NCI-H2081 treated with DMSO at 0.1 percent for 48 hours (cell line): ENCODE results near the gene CYP19A1.
"Not testable (repeated sequence)": the region's sequence is repeated elsewhere in the genome, so short reads cannot be mapped to it uniquely, and the experiment has no call there.

Experiments
- DNase-seq: peaks from one replicate; lab custom pipeline; 2025; lab: John Stamatoyannopoulos, UW

Gene CYP19A1

DNA sequence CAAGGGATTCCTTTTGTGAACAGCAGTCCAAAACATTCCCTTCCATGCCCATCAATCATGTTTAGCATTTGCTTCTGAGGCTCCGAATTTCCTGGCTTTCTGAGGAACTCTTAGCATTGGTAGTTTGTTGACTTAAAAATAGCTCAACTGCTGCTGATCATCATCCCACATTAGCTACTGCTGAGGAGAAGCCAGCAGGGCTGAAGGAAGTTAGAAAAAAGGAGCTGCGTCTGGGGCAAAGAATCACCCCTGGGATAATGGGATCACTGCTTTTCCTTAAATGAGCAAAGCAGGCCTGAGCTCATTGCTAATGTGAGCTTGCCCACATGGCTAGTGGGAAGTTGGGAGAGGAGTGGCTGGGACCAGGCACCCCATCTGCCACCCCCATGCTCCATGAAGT lies 39.8 kb downstream of the CYP19A1 start:
- DNase-seq: no peak

DNA sequence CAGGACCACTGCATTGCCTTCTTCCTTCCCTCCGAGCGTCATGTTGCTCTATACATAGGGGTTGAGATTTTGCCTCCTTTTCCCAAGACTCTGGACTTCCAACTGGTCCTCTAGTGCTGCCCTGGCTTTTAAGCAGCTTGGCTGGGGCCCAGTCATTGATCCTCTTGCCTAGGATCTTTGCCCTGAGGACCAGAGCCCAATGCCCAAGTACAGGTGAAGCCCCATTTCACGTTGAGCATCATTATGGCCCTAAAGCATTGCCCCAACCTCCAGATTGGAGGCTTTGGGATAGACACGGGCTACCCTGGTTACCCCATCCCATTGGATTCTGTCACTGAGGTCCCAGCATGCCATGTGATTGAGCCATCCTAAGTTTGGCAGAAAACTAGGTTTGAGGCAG lies 47.7 kb downstream of the CYP19A1 start:
- no peak for DNase-seq

DNA sequence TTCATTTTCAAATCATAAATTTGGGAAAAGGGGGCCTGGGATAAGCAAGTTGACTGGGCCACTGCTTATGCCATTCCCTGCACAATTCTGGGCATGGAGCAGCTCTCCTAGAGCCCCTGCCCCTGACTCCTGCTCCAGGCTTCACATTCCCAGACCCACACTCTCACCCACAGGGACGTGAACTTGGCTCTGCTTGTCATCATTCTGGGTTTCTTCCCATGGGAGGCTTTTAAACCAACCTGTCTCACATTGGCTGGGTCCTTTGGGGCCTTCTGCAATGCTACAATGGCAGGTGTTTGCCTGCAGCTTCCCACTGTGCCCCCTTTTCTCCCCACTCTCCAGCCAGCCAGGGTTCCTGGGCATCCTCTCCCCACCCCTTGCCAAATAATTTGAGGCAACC lies 49.1 kb downstream of the CYP19A1 start:
- no peak for DNase-seq

DNA sequence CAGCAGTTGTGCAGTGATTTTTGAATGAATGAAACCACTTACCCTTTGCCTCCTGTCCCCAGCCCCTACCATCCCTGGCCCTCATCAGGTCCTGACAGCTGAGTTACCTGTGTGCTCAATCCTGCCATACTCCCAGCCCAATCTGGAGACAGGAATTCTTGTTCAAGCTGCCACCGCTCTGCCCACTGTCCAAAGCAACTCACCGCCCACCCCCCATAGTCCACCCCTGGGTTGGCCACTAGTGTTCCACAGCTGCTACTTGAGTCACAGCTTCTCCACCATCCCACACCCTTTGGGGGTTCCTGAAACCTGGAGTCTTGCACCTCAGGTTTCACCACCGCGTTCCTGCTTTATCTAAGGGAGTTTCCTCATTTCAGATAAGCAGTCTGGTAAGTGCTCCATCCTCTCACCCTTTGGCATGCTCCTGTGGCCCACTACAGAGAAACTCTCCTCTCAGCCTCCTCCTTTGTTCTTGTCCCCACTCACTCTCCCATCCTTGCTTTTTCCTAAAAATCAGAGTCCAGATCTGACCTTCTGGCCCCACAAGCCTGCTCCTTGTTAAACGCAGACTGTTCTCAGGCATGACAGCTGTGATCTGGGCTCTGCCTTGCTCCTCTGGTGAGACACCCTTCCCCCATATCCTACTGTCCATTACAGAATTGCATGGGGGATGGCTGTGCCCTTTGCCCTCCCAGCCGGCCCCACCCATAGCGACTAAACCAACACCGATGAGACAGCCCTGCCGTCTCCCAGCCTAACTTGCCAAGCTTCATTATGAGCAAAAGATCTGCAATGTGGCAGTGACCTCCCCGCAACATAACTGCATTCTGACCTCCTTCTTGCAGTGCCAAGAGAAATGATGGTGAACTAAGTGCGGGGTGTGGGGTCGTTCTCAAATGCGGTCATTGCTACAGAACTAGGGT lies 50.0 kb downstream of the CYP19A1 start:
- no peak for DNase-seq

DNA sequence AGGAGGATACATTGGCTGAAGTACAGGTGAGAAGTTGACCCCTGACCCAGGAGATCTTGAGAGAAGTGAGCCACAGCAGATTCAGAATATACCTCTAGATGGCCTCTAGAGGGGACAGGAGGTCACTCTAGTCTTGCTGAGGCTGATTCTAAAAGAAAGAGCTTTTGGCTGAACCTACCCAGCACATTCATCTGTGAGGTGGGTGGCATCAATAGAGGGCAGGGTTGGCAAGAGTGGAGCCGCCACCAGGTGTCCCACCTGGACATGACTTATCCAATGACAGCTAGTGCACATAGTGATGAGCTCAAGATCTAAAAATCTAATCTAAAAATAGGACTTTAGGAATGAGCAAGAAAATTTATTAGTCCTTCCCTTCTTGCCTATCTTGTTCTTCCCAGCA lies 51.6 kb downstream of the CYP19A1 start:
- DNase-seq: no peak

DNA sequence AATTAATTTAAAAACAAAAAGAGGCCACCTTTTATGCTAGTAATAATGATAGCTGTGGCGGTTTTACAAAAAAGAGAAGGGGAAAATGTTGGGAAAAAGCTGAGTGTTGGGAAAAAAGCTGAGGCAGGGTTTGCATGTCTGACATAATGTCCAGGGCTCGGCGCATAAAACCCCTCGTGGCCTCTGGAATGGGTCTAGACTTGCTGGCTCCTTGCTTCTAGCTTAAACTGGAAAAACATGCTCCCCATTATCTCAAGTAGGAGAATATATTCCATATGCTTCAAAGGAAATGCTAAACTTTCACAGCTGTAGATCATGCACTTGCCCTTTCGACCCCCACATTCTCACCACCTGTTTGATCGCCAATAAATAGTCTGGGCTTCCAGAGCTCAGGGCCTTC lies 53.0 kb downstream of the CYP19A1 start:
- no peak for DNase-seq

DNA sequence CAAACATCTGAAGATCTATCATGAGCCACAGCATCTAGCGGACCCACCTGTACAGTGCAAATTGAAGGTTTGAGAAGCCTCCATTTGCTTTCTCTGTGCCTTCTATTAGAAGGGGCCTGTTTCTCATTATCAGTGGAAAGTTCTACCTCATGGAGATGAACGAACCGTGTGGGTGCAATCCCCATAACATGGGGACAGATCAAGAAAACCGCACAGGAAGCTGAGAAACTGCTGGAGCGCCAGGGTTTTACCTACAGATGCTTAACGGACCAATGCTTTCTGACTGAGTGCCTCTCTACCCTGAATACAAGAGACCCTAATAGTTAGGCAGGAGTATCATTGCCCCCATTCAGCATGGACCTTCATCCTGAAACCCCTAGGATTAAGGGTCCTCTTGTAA lies 53.5 kb downstream of the CYP19A1 start:
- DNase-seq: no peak

DNA sequence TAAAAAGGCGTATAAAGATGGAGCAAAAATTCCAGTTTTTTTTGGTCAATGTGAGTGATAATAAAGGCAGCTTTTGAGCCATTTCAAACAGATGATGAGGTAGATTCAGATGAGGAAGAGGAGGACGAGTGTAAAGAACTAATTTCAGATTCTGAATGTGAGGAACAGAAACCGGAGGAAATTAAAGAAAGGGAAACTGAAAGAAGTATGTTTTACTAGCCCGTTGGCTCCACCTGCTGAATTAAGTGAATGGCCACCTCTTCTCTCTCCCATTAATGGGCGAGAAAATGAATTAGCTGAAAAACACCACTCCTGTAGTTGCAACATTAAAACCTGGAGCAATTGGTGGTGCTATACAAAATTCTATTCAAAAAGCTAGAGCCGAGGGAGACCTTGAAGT lies 55.4 kb downstream of the CYP19A1 start:
- no peak for DNase-seq

DNA sequence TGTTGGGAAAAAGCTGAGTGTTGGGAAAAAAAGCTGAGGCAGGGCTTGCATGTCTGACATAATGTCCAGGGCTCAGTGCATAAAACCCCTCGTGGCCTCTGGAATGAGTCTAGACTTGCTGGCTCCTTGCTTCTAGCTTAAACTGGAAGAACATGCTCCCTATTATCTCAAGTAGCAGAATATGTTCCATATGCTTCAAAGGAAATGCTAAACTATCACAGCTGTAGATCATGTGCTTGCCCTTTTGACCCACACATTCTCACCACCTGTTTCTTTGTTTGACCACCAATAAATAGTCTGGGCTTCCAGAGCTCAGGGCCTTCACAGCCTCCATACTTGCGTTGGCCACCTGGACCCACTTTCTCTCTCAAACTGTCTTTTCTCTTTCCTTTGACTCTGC lies 56.2 kb downstream of the CYP19A1 start:
- DNase-seq: not testable (repeated sequence)

DNA sequence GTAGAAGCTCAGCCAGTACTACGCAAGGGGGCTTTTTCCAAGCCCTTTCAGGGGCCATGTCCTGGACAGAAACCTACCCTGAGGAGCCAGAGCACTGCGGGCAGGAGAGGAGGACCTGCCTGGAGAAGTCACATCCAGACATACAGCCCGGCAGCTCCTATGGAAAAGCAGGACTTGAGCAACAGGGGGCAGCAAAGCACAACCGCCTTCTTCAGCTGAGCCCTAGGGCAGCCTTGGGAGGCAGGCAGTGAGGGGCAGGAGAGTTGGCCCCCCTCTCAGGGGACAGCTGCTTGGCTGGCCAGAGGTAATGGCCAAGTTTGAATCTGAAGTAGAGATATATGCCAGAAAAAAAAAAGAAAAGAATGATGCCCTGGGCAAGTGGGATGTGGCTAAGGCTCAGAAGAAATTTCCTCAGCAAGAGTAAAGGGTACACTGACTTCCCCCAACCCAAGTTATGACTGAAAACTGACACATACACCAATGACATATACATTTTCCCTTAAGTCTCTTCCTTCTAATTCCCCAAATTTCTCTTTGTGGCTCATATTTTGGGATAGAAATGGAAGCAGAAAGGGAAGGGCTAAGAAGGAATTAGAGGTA lies 56.9 kb downstream of the CYP19A1 start:
- no peak for DNase-seq

DNA sequence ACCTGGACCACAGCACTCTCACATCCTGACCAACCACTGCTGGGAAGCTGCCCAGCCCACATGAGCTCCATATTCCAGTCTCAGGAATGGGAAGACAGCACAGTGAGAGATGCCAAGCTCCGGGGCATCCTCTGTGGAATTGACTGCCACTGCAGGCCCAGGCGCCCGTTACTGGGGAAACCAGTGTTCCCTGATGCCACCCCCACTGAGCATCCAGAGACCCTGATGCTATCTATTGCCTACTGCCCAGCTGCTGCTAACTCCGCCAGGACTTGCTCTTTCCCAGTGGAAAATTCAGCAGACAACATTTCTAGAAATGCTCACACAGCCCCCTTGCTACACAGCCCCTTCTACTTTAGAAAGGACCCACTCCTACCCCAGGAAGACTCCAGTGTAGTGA lies 57.6 kb downstream of the CYP19A1 start:
- DNase-seq: no peak

DNA sequence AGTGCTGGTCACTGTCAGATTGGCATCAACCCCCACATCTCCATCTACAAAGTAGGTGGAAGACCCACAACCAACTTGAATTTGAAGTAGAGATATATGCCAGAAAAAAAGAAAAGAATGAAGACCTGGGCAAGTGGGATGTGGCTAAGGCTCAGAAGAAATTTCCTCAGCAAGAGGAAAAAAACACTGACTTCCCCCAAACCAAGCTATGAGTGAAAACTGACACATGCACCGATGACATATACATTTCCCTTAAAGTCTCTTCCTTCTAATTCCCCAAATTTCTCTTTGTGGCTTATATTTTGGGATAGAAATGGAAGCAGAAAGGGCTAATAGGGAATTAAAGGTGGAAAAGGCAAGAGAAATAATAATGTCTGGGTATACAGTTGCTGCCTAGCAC lies 59.0 kb downstream of the CYP19A1 start:
- DNase-seq: no peak

DNA sequence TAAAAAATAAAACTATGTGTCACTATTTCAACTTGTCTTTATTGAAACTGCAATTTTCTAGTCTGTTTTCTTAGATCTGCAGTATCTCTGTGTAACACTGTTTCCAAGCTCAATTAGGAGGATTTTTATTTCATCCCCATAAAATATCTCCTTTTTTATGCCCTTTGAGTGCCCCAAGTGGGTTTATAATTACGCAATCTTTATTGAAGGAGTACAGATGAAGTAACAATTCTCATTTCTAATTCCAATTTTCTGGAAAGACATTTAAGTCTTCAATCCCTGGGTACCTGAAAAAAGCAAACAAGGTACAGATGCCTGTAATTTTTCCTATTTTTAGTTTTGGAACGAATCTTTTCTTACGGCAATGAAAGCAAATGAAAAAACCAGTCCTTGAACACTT lies 61.3 kb downstream of the CYP19A1 start:
- DNase-seq: no peak

DNA sequence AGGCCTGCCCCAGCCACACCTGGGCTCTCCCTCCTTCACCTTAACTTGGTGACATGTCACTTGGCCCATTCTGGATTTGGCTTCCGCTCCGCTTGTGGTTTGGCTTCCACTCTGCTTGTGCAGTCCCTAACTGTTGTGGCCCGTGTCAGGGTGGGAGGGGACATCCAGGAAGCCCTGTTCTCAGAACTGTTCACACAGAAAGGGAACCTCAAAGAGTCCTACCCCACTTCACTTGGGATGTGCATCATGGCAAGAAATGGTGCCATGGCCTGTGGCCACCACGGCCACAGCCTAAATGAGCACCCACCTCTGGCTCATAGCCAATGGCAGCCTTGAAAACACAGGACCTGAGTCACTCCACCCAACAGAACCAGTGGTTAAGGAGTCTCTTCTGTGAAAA lies 63.4 kb downstream of the CYP19A1 start:
- no peak for DNase-seq

DNA sequence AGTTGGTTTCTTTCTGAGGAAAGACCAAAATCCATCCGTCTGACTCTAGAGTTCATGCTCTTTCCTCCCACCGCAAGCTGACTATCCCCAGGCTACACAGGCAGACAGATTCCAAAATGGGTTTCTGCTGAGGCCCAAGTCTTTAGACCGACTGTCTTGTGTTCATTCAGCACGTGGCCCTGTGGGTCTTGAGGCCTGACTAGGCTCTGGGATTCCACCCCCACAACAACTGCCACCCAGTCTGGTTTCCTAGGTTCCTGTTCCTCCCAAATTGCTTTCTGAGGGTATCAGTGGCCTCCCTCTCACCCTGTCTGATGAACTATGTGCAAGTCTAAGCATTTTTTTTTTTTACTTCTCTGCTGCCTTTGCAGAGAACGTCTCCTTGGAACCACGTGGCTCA lies 67.7 kb downstream of the CYP19A1 start:
- no peak for DNase-seq

DNA sequence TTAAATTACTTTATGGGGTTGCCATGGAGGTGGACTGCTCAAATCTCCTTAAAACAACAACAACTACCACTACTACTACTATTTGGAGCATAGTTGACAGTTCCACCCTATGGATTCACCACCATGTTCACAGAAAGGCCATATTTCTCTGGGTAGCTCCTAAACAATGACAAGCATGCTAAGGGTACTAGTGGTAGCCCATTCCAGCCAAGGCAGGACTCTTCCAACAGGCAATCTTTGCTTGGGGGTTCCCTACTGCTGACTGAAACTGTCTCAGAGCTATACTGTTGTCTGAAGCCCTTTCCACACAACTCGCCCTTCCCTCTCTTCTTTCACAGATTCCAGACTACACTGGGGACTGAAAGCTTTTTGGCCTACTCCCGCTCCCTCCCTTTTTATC lies 68.9 kb downstream of the CYP19A1 start:
- DNase-seq: no peak

DNA sequence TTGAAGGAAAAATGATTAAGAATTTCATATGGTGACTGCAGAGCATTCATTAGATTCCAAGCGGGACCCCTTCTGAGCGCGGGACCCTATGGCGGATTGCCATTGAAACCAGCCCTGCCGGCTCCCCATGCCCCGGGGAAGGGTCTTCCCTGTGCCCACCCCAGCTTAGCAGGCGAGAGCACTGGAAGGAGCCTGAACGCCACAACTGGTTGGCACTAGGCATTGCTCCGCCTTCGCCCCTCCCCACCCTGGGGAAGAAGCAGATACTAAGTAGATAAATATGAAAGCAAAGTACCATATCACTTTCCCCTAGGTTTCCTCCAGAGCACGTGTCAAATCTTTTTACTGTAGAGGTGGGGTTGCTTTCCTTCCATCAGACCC lies 70.7 kb downstream of the CYP19A1 start:
- no peak for DNase-seq

DNA sequence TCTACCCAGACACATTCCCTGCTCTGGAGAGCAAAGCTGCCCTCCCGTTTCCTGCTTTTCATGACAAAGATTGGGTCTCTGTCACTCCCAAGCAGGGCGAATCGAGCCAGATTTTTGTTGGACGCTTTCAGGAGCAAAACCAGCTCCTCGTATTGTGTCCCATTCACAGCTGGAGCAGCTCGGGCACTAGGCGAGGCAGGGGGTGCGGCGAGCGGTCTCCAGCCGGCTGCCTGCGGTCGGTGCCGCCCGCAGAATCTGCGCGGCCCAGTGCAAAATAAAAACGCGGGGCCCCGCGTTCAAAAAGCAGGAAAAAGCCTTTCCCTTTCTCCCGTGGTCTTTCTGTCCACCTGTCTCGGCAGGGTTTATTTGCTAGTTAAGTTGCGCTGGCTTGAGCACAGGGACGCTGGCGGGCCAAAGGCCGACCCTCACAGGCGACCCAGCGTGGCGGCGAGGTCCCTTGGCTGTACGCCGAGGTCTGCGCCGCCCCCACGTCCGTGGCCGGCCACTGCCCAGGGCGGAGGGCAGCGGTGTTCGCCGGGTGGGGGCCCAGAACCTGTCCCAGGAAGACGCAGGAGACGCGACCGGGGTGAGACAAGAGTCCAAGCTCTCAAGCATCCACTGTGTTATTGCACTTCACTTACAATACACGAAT lies 71.2 kb downstream of the CYP19A1 start:
- DNase-seq: no peak

DNA sequence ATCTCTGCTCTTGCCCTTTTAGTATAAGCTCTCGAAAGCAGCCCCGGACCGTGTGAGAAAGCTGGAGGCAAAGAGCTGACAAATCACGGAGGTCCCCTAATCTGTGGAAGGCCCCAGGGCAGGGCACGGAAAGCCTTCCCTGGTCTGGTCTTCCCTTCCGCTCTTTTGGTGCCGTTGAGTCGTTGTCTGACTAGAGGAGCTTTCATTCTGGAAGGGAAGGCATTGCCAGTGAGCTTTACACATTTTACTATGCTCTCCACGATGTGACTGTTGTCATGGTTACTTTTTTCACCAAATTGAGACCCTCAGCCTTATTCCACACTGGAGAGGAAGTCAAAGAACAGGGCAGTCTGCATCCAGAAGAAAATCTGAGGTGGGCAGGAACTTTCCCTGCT lies 71.7 kb downstream of the CYP19A1 start:
- no peak for DNase-seq

DNA sequence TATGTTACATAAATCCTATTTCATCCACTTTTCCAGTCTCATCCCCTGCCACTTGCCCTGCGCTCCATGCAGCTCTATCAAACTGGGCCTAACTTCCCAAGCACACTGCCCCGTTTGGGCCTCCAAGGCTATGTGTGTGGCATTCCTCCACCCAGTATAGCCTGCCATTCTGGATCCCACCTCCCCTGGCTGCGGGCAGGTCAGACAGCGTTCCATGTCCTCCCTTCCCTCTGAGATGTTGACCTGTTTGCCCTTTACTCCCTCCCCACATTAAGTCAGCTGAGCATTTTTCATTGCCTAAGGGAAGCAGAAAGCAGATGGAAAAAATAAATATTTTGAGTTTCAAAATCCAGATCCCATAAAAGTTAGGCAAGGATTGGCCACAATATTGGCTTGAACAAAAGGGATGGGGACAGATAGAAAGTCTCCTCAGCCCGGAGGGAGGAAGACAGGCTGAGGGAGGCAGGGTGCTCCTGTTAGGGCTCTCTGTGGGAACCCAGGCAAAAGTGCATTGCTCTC lies 73.3 kb downstream of the CYP19A1 start:
- DNase-seq: no peak

DNA sequence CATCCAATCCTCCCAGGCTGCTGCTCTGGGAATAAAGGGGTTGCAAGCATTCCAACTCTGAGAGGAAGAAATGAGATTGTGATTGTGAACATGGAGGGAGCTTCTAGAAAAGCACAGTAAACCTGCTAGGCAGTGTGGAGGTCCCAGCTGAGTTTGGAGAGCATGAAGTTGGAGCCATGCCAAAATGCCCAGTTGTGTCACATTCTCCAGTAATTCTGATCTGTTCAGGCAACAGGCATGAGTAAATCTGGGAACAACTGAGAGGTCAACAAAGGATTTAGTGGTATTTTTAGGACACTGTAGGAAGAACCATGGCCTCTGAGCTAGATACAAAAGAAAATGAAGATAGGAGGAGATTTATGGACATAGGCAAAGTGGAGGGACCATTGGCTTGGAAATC lies 74.7 kb downstream of the CYP19A1 start:
- DNase-seq: no peak

DNA sequence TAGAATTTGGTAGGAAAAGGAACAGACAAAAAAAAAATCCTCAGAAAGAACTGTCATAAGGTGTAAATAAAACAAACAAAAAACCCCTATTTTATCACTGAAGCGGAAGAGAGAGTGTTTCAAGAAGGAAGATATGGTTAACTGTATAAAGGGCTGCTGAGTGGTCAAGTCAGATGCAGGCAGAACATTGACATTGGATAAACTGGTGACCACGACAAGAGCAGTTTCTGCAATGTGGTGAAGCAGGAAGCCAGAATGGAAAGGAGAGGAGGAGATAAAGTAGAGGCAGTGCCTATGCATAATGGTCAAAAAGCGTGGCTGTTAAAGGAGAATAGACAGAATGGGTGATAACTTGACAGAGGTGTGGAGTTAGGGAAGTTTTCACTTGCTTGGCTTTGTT lies 75.3 kb downstream of the CYP19A1 start:
- no peak for DNase-seq

DNA sequence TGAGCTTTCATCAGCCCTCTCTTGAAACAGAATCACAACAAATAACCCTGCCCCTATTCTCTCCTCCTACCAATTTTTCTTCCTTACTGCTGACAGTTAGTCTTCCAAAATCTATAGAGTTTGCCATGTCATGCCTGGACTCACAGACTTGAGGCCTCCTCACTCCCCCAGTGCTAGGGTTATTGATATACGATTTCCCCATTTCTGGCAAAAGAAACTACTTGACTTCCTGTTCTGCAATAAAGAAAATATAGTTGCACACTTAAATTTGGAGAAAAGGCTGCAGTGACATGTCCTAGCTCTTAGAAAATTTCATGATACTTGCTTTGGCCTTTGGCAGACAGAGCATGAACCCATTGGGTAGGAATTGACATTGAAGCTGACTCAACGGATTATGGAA lies 75.9 kb downstream of the CYP19A1 start:
- no peak for DNase-seq
